HepG2 (cell line): Measurements from ENCODE around the gene USP10. TPM values are rescaled to one million over a fixed set of nuclear protein-coding genes. Genes with fewer than 3 reads are reported as not detected.

Experiments
- ATAC-seq: fragments of 200-7000 bp; cut with Tn5 transposase; 3 replicates; pipeline ENCODE4 v1.9.1; 2020; ENCODE audit warnings: mild to moderate bottlenecking, moderate library complexity
- BruUV-seq: library from RNA; stranded (reverse); fragments of 400-500 nt; replicated peaks from 2 replicates; lab custom pipeline; 2021; lab: Mats Ljungman, UMichigan
- CTCF ChIA-PET: fragments of 300-600 bp; formaldehyde crosslinking; extraction: SDS; loops from one replicate; lab custom pipeline; 2021; ENCODE audit warnings: low total read pairs, inconsistent platforms, low intra/inter-chr PET ratio; lab: Yijun Ruan, JAX
- POLR2A ChIA-PET: fragments of 350-600 bp; sonication (Branson Sonifier 250); formaldehyde crosslinking; loops from one replicate; lab custom pipeline; 2020; ENCODE audit warnings: antibody characterized with exemption, inconsistent platforms; lab: Yijun Ruan, JAX
- DNase-seq: peaks from one replicate; pipeline ENCODE4 v3.0.0-alpha.2; 2015; ENCODE audit warnings: low spot score
- FAIRE-seq: peaks from 3 replicates; lab custom pipeline; 2011; peaks lifted over from hg19 to GRCh38; lab: Jason Lieb, UNC
- H2AFZ ChIP-seq: one replicate; pipeline ENCODE4 v1.6.1; 2011; ENCODE audit warnings: low read length, inconsistent platforms
- H3K27ac ChIP-seq: fragments of 300-600 bp; 3 replicates; pipeline ENCODE4 v1.8.0; 2011; ENCODE audit warnings: mixed run types, mild to moderate bottlenecking, mixed read lengths, low read length, inconsistent platforms; ENCODE audit not compliant: insufficient read depth; ENCODE audit errors: extremely low read length
- H3K27me3 ChIP-seq, 2 experiments: fragments of 200-600 bp in 1 of 2; 2 replicates in 1 of 2; 3 replicates in 1 of 2; pipeline versions ENCODE4 v1.6.0 to v1.8.0; 2011; ENCODE audit warnings: low read length in 2 of 2, mild to moderate bottlenecking in 2 of 2, moderate library complexity in 2 of 2, inconsistent platforms in 1 of 2; ENCODE audit not compliant: insufficient read depth in 2 of 2, control insufficient read depth in 1 of 2
- H3K36me3 ChIP-seq, 2 experiments: fragments of 200-600 bp in 1 of 2; replicated peaks in 1 of 2; 2 replicates in 1 of 2; 3 replicates in 1 of 2; pipeline versions ENCODE4 v1.5.1 to v1.8.0; 2011; ENCODE audit warnings: low read length in 2 of 2, inconsistent platforms in 1 of 2; ENCODE audit not compliant: insufficient read depth in 2 of 2, control insufficient read depth in 1 of 2
- H3K4me1 ChIP-seq: 2 replicates; pipeline ENCODE4 v1.5.1; 2012; ENCODE audit warnings: low read length, inconsistent platforms; ENCODE audit not compliant: insufficient read depth
- H3K4me2 ChIP-seq: 2 replicates; pipeline ENCODE4 v1.6.0; 2011; ENCODE audit warnings: low read depth, low read length, inconsistent platforms
- H3K4me3 ChIP-seq, 3 experiments: fragments of 200-600 bp in 1 of 3; sonication (generic), shearing (Covaris generic) in 1 of 3; replicated peaks in 1 of 3; 2 replicates each; pipeline ENCODE4 v1.5.1; 2011 to 2016; ENCODE audit warnings: low read length in 3 of 3, inconsistent platforms in 2 of 3, low read depth in 2 of 3, mild to moderate bottlenecking in 2 of 3, control low read depth in 1 of 3, mixed read lengths in 1 of 3; ENCODE audit not compliant: insufficient read depth in 1 of 3
- H3K79me2 ChIP-seq: one replicate; pipeline ENCODE4 v1.6.1; 2011; ENCODE audit warnings: low read length, inconsistent platforms; ENCODE audit not compliant: insufficient read depth
- H3K9ac ChIP-seq: 2 replicates; pipeline ENCODE4 v1.6.0; 2011; ENCODE audit warnings: mild to moderate bottlenecking, low read depth, low read length, inconsistent platforms; ENCODE audit not compliant: insufficient read depth
- H3K9me3 ChIP-seq: 2 replicates; pipeline ENCODE4 v1.5.1; 2012; ENCODE audit warnings: mild to moderate bottlenecking, low read length
- H4K20me1 ChIP-seq: 2 replicates; pipeline ENCODE4 v1.6.0; 2011; ENCODE audit warnings: inconsistent platforms, mild to moderate bottlenecking, low read length, moderate library complexity; ENCODE audit not compliant: insufficient read depth
- HMGXB3 ChIP-seq: sonication (generic); formaldehyde crosslinking; IDR thresholded peaks from 2 replicates; pipeline ENCODE4 v1.4.0; 2020; ENCODE audit warnings: missing genetic modification reagents, borderline replicate concordance
- MAFF ChIP-seq: IDR thresholded peaks from 2 replicates; pipeline ENCODE4 v1.6.1; 2011; ENCODE audit warnings: low read depth, low read length, improper control_type of control experiment
- MAFK ChIP-seq, 2 experiments: IDR thresholded peaks in 1 of 2; conservative IDR thresholded peaks in 1 of 2; 2 replicates each; pipeline ENCODE4 v1.6.1; 2011; ENCODE audit warnings: improper control_type of control experiment in 2 of 2, low read length in 2 of 2
- MATR3 ChIP-seq: sonication (generic); formaldehyde crosslinking; IDR thresholded peaks from 2 replicates; pipeline ENCODE4 v1.4.0; 2020; ENCODE audit warnings: missing genetic modification reagents
- SRSF1 ChIP-seq: fragments of 200-400 bp; formaldehyde crosslinking; optimal IDR thresholded peaks from 2 replicates; pipeline ENCODE3; 2017; ENCODE audit warnings: mild to moderate bottlenecking, low read depth, low read length, moderate library complexity
- TEAD2 ChIP-seq: sonication (generic); formaldehyde crosslinking; IDR thresholded peaks from 2 replicates; pipeline ENCODE4 v1.9.0; 2021; ENCODE audit warnings: missing genetic modification reagents
- U2AF1 ChIP-seq: fragments of 200-400 bp; formaldehyde crosslinking; optimal IDR thresholded peaks from 2 replicates; pipeline ENCODE3; 2017; ENCODE audit warnings: mild to moderate bottlenecking, low read depth, low read length
- ZNF263 ChIP-seq: sonication (generic); formaldehyde crosslinking; IDR thresholded peaks from 2 replicates; pipeline ENCODE4 v1.4.0; 2020; ENCODE audit warnings: missing genetic modification reagents
- ZNF496 ChIP-seq: sonication (generic); formaldehyde crosslinking; IDR thresholded peaks from 2 replicates; pipeline ENCODE4 v1.8.1; 2023; ENCODE audit warnings: mild to moderate bottlenecking, moderate library complexity, missing genetic modification reagents; ENCODE audit not compliant: insufficient replicate concordance
- ZNF7 ChIP-seq: IDR thresholded peaks from 2 replicates; pipeline ENCODE4 v1.6.1; 2016; ENCODE audit warnings: missing biosample characterization, missing genetic modification reagents
- ZNF83 ChIP-seq: sonication (generic); formaldehyde crosslinking; IDR thresholded peaks from 2 replicates; pipeline ENCODE4 v1.4.0; 2020; ENCODE audit warnings: missing genetic modification reagents, mild to moderate bottlenecking, borderline replicate concordance
- WGBS: methylation state at CpG from one replicate; pipeline ENCODE4 v1.1.6; 2017; ENCODE audit warnings: low lambda C conversion rate; 5-methylcytosine and 5-hydroxymethylcytosine counted together
- in situ Hi-C: cut with HindIII; loops from 2 replicates; pipeline ENCODE4 v1.10.0; 2017; ENCODE audit warnings: low pct_unique_long_range_greater_than_20kb; ENCODE audit not compliant: extremely low pct_ligation_motif_present
- intact Hi-C: fragments of 100-400 bp; cut with micrococcal nuclease; formaldehyde crosslinking; loops from one replicate; pipeline ENCODE4 v1.10.0; 2022; ENCODE audit not compliant: unreplicated experiment
- polyA plus RNA-seq, 8 experiments: library from polyadenylated mRNA; depleted of rRNA in 3 of 8; stranded (reverse) in 7 of 8; unstranded in 1 of 8; fragments of >200 nt; fragmentation: Illumina TruSeq in 4 of 8; extraction: Trizol in 4 of 8; gene quantifications; 2 replicates each; pipeline versions ENCODE4 v1.2.1 to v1.2.3, GENCODE V29; 2011 to 2016; ENCODE audit warnings: low read depth in 4 of 8, missing spikeins in 1 of 8, mixed read lengths in 1 of 8; ENCODE audit not compliant: insufficient read depth in 1 of 8
- total RNA-seq, 5 experiments: library from RNA; depleted of rRNA; stranded (reverse); fragments of >200 nt; fragmentation: Illumina TruSeq; extraction: Trizol; gene quantifications; 2 replicates each; pipeline ENCODE4 v1.2.3, GENCODE V29; 2016; ENCODE audit warnings: low read depth in 1 of 5

USP10 gene
- total and polyA plus RNA-seq, 2 of the 13 experiments (the other 11 are each of a cell fraction or from before 2014, with no cell fraction given): 79.1 to 122 TPM

- TF ChIP-seq TEAD2 (CRISPR knock-in tag) (no peak), HMGXB3 (no peak), ZNF7 (CRISPR knock-in tag) (no peak), MATR3 (CRISPR knock-in tag) (no peak), U2AF1 (no peak), SRSF1 (no peak), ZNF496 (no peak), ZNF263 (CRISPR knock-in tag) (no peak)
These were observed 59.3 kb downstream of the USP10 start (continued) for GRCh38 chr16:84759061-84759460.

- Histone ChIP-seq H3K27me3 (no peaks in the 10 kb centered on the region), H3K9ac (no peak overlapping the region), H2AFZ (no peak overlapping the region), H3K4me2 (no peak overlapping the region), H3K79me2 (peaks cover 60% of the 10 kb centered on the region), H3K36me3 (peaks cover 32 to 70% of the 10 kb centered on the region in 2 experiments), H3K4me3 (no peak overlapping the region), H3K9me3 (no peaks in the 10 kb centered on the region), H3K27ac (no peak overlapping the region), H3K4me1 (peaks cover 28% of the 10 kb centered on the region), H4K20me1 (peaks cover 54% of the 10 kb centered on the region)
- TF ChIP-seq MAFK (conservative IDR thresholded peaks at IDR 0.05 in 1 of 2, IDR thresholded peaks at IDR 0.05 in 1 of 2; ENCODE audit: low read length in 2 of 2) (peak; percentile 74), ZNF83 (CRISPR knock-in tag) (no peak), MAFF (peak; percentile 60; the same call in 1 of the 2 replicates)
- ChIA-PET CTCF (no interaction called here), POLR2A (no interaction called here)
- in situ Hi-C loops (loop anchor here (5.0 kb wide), 1 partner anchor 212 kb away; no protein-coding TSS in a partner anchor), intact Hi-C loops (no loop called here)
- 88% methylated on average over 3 of the region's 3 CpGs for WGBS
- no peak for FAIRE-seq
- DNase-seq: no peak
- no TSS peak for BruUV-seq
- ATAC-seq: no peak
These were observed 60.1 kb downstream of the USP10 start for GRCh38 chr16:84759906-84760305.
